HCT116 (cell line): ENCODE results near the gene NIBAN1.

Experiments used
- CTCF ChIP-seq, 3 experiments: fragments of 200-600 bp in 1 of 3; sonication (generic) in 1 of 3; IDR thresholded peaks in 2 of 3; conservative IDR thresholded peaks in 1 of 3; 2 replicates each; pipeline ENCODE4 v1.5.1; 2012 to 2017; ENCODE audit warnings: low read depth in 2 of 3, low read length in 2 of 3, antibody characterized with exemption in 1 of 3, borderline replicate concordance in 1 of 3, control low read depth in 1 of 3, mild to moderate bottlenecking in 1 of 3, mixed read lengths in 1 of 3, mixed run types in 1 of 3, moderate library complexity in 1 of 3; ENCODE audit not compliant: insufficient read depth in 1 of 3
- EZH2 ChIP-seq: fragments of 200-600 bp; sonication (generic); IDR thresholded peaks from 2 replicates; pipeline ENCODE4 v1.6.1; 2017; ENCODE audit warnings: antibody characterized with exemption, mixed run types
- POLR2A ChIP-seq: IDR thresholded peaks from 2 replicates; pipeline ENCODE4 v1.7.0; 2011; ENCODE audit warnings: borderline replicate concordance; ENCODE audit not compliant: insufficient read depth, insufficient read length; ENCODE audit errors: extremely low read depth
- POLR2AphosphoS5 ChIP-seq: IDR thresholded peaks from 2 replicates; pipeline ENCODE4 v1.6.1; 2011; ENCODE audit warnings: mild to moderate bottlenecking, low read depth, low read length, moderate library complexity
- SIN3A ChIP-seq: IDR thresholded peaks from 2 replicates; pipeline ENCODE4 v1.6.1; 2012; ENCODE audit warnings: low read depth
- TCF7L2 ChIP-seq: IDR thresholded peaks from 2 replicates; pipeline ENCODE4 v1.7.0; 2011; ENCODE audit warnings: borderline replicate concordance, inconsistent platforms; ENCODE audit not compliant: insufficient read depth, insufficient read length; ENCODE audit errors: extremely low read depth
- YY1 ChIP-seq: IDR thresholded peaks from 2 replicates; pipeline ENCODE4 v1.6.1; 2011; ENCODE audit warnings: low read length, low read depth, moderate library complexity, mild to moderate bottlenecking; ENCODE audit not compliant: insufficient replicate concordance; ENCODE audit errors: extremely low read depth

GRCh38 chr1:184947497-184948256, 26.6 kb downstream of the NIBAN1 start:
- no peak for TF ChIP-seq SIN3A
- no peak for TF ChIP-seq CTCF (IDR thresholded peaks at IDR 0.05 in 2 of 3, conservative IDR thresholded peaks at IDR 0.05 in 1 of 3; ENCODE audit: borderline replicate concordance in 1 of 3, insufficient read depth in 1 of 3, low read depth in 2 of 3, low read length in 2 of 3)
- no peak for TF ChIP-seq EZH2
- TF ChIP-seq POLR2AphosphoS5: no peak
- TF ChIP-seq TCF7L2: no peak
- no peak for TF ChIP-seq POLR2A
- TF ChIP-seq YY1: no peak
